GM19240 (cell line): Measurements from ENCODE around the gene SCN5A.

Experiments used
- DNase-seq: peaks from one replicate; pipeline ENCODE4 v3.0.0; 2011; ENCODE audit warnings: low spot score; ENCODE audit not compliant: insufficient read length

SCN5A gene

DNA sequence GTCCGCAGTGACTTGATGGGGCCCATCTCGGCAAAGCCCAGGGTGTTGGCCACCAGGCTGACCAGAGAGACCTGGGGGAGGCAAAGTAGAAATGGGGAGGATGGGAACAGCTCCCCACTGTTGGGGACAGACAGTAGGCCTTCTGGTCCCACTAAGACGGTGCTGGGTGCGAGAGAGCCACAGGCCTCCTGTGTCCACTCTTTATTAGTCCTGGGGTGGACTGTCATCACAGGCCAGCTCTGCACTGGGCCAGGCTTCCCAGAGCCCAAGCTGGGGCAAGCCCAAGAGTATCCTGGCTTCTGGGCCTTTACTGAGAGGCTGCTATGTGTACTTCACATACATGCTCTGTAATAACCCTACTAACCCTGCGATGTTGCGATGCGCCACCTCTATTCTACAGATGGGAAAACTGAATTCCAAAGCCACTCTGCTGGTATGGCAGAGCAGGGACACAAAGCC is 87.0 kb downstream of the SCN5A start:
- no peak for DNase-seq

DNA sequence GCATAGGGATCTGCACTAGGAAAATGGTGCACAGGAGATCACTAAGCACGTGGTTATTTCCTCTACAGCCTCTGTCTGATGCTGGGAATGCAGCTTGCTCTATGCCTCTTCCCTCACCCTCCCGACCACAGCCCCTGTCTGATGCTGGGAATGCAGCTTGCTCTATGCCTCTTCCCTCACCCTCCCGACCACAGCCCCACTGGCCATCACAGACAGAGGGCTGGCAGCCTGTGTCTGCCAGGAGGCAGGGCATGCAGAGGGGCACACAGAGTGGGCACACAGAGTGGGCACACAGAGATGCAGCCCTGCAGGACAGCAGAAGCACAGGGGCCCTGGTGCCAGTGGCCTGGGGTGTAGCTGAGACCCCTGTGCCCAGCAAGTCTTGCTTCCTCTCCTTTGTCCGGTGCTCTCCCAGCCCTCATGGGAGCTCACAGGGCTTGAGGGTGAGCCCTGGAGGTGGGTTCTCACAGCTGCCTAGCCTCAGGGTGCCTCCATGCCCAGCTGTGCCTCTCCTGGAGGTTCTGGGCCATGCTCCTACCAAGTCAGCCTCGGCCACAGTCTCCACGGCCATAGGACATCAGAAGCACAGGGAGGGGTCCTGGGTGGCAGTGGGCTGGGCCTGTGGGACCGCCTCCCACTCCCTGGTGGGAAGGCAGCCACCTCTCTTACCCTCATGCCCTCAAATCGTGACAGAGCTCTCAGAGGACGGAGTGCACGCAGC is 87.6 kb downstream of the SCN5A start:
- DNase-seq, result no peak

GRCh38 chr3:38560996-38561717 is 88.3 kb downstream of the SCN5A start:
- DNase-seq, result no peak

DNA sequence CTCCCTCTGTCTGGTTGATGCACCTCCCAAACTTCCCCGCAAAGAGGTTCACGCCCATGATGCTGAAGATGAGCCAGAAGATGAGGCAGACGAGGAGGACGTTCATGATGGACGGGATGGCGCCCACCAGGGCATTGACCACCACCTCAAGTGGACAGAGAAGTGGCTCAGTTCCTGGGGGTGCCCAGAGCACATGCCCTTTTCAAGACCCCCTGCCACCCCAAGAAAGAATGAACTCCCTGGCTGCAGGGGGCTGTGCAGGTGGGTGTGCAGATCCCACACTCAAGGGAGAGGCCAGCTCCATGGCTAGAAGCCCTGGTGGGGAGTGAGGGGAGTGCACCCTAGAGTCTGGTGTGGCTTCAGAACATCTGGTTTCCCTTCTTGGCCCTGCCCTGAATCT is 89.2 kb downstream of the SCN5A start:
- DNase-seq, result no peak

GRCh38 chr3:38558864-38559263 is 90.6 kb downstream of the SCN5A start:
- DNase-seq, result no peak

DNA sequence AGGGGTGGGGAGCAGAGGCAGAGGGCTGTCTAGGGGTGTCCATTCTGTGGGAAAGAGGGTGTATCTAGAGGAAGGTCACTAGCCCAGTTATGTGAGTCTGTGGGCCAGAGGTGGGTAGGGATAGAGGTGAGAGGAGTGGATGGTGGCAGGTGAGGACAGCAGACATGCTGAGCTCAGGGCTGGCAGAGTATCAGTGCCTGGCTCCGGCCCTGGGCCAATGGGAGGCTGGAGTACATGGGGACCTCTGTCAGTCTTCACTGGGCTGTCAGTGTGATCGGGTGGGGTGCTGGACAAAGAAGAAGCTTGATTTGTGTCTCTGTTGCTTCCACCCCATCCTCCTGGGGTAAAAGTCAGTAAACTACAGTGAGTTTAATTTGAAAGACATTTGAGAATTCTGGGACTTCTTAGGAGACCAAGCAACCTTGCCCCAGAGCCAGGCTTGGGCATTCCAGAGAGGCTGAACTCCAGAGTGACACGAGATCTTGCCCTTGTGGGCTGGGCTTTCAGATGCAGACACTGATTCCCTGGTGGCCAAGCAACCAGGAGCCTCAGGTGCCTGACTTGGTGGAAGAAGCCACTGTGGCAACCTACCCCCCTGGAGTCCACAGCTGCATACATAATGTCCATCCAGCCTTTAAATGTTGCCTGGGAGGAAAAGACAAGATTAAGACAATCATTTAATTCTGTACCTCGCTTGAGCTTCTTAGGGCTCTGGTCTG is 92.7 kb downstream of the SCN5A start:
- no peak for DNase-seq

- no peak for DNase-seq
These were observed 93.6 kb downstream of the SCN5A start for GRCh38 chr3:38555926-38556325.

DNA sequence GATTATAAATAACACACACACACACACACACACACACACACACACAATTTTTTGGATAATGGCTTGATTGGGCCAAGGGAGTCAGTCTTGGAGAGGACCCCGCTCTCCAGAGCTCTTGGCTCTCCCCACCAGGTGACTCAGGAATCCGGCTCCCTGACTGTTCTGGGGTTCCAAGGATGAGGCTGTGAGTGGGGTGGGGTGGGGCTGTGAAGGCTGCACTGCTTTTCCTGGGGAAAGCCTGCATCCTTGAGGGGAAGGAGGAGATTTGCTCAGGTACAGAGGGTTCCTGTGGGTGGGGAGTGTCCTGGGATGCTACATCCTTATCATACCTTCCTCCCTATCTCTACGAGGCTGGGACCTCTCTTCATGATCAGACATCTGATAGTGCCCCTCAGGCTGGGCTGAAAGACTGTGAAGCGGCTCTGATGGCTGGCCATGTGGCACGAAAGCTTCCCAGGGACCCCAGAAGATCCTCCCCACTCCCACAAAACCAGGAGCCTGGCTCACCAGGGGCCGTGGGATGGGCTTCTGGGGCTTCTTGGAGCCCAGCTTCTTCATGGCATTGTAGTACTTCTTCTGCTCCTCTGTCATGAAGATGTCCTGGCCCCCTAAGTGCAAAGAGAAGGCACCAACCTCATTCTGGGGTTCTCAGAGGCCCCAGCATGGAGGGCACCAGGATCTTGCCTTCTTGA is 94.2 kb downstream of the SCN5A start:
- DNase-seq, result no peak

DNA sequence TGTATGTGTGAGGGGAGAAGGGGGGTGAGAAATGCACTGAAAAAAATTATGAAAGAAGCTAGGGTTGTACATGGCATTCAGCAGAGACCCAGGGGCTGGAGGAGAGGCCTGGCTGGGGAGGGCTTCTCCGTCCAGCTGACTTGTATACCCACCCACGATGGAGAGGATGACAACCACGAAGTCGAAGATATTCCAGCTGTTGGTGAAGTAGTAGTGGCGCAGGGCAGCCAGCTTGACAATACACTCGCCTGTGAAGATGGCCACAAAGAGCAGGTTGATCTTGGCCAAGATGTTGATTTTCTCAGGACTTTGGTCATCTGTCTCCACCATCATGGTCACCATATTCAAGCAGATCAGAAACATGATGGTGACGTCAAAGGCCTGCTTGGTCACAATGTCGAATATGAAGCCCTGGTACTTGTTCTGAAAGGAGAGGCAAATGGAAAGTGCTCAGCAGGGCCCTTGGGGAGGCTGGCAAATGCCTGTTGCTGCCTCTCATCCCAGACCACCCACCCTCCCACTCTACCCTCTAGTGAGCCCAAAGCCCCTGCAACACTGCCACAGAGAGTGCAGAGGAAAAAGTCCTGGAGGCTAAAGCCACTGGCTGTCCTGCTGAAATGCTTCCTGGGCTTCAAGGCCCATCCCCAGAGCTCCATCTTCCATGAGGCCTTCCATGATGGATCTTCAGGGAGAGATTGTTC is 95.2 kb downstream of the SCN5A start:
- no peak for DNase-seq

DNA sequence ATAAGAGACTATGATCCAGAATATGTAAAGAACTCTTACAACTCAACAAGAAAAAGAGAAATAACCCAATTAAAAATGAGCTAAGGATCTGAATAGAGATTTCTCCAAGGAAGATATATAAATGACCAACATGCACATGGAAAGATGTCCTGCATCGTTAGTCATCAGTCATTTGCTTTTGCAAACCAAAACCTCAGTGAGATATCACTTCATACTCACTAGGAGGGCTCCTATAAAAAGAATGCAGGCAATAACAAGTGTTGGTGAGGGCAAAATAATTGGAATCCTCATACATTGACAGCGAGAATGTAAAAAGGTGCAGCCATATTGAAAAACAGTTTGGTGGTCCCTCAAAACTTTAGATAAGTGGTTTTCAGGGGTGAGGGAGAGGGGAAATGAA is 96.4 kb downstream of the SCN5A start:
- DNase-seq, result no peak

- no peak for DNase-seq
These were observed 97.1 kb downstream of the SCN5A start for GRCh38 chr3:38552364-38552763.

DNA sequence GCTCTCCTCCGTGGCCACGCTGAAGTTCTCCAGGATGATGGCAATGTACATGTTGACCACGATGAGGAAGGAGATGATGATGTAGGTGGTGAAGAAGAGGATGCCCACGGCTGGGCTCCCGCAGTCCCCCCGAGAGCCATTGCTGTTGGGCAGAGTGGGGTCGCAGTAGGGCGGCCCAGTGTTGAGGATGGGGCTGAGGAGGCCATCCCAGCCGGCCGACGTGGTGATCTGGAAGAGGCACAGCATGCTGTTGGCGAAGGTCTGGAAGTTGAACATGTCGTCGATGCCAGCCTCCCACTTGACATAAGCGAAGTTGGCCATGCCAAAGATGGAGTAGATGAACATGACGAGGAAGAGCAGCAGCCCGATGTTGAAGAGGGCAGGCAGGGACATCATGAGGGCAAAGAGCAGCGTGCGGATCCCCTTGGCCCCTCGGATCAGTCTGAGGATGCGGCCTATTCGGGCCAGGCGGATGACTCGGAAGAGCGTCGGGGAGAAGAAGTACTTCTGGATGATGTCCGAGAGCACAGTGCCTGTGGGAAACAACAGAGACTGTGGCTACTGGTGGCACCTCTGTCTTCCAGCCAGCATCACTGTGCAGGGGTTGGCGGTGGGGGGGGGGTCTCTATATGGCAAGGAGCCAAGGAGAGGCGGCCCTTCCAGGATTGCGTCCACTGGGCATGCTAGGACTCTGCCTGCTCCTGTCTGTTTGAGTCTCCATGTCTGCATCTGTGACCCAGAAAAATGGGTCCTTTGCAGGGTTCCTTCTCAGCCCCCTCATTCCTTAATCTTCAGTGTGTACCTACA is 98.3 kb downstream of the SCN5A start:
- DNase-seq, result no peak

DNA sequence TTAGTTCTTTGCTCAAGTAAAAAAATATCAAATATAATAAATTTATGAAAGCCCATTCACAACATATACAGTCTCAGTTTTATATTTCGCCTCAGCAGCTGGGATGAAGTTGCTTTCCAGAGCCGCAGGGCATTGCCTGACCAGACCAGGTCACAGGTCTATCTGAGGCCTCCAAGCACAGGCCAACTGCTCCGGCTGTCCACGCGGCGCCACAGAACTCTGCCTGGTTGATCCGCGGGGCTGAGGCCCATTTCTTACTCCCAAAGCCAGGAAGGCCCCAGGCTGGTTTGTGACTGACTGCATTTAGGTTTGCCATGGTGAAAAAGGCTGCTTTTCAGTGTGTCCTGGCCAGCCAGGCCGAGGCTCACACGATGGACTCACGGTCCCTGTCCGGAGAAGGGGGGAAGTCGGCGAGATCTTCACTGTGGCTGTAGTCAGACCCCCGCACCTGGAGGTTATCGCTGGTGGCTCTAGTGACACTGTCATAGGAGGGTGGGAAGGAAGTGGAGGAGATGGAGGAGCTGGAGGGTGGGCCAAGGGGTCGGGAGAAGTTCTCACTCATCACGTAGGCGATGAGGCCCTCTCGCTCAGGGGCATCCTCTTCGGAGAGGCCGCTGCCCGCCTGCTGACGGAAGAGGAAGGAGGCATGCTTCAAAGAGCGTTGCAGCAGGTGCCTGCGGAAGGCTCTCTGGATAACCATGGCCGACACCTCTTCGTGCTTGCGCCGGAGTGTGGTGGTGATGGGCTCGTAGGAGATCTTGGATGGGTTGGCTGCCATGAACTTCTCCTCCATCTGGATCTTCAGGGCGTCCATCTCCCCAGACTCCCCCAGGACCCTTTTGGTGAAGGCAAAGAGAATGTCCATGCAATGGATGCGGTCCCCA is 99.3 kb downstream of the SCN5A start:
- no peak for DNase-seq

- DNase-seq, result no peak
These were observed 100.0 kb downstream of the SCN5A start for GRCh38 chr3:38549486-38549885.

DNA sequence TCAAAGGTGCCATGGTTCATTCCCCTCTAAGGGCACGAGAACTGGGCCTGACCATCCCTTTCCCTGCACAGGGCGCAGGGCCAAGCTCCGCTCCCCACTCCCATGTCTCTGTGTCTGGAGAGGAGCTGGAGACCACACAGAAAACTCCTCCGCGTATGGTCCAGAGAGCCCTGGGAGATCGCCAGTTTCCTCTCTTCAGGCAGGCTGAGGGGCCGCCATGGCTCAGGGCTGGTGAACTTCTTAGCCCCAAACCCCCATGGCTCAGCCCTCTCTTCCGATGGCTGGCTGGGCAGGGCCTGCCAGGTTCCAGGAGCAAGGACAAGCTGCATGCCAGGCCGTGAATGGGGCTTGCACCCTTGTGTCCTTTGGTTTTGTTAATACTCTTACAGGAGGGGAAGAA is 100.4 kb downstream of the SCN5A start:
- DNase-seq, result no peak

- no peak for DNase-seq
These were observed 101.1 kb downstream of the SCN5A start for GRCh38 chr3:38548154-38548931.

DNA sequence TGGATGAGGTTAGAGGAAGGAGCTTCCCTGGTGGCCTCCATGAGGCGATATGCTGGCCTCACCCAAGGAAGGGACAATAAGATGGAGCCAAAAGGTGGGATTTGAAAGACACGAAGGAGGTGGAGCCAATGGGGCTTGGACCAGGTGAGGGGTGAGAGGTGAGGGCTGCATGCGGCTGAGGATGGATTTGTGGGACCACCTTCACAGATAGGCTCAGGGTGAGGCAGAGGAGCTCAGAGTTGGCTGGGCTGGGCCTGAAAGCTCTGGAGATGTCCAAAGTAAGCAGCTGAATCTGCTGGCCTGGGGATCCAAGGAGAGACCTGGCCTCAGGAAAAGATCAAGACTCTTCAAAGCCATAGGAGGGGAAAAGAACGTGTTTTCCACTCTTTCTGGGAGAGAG is 103.5 kb downstream of the SCN5A start:
- DNase-seq, result no peak

DNA sequence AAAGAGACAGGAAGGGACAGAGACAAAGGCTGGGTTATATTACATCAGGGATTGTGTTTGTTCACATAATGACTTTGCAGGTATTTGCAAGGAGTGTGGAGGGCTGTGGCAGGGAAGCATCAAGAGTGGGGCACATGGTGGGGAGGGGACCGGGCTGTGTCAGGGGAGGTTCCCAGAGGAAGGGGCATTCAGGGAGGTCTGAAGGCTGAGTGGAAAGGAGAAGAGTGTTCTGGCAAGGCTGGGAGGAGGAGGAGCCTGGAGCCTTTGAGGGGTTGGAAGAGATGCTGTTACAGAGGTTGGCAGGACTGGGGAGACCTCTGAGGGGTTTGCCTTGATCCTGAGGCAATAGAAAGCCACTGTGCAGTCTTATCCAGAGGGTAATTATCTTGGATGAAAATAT is 103.9 kb downstream of the SCN5A start:
- no peak for DNase-seq

GRCh38 chr3:38544926-38545325 is 104.6 kb downstream of the SCN5A start:
- no peak for DNase-seq
